Measurements from ENCODE around the gene NPFF. TPM values are rescaled to one million over a fixed set of nuclear protein-coding genes. Genes with fewer than 3 reads are reported as not detected.
"Not testable (repeated sequence)": the region's sequence is repeated elsewhere in the genome, so short reads cannot be mapped to it uniquely, and the experiment has no call there.

NPFF gene
- total RNA-seq, 1 donor from 2014 or later = not detected

DNA sequence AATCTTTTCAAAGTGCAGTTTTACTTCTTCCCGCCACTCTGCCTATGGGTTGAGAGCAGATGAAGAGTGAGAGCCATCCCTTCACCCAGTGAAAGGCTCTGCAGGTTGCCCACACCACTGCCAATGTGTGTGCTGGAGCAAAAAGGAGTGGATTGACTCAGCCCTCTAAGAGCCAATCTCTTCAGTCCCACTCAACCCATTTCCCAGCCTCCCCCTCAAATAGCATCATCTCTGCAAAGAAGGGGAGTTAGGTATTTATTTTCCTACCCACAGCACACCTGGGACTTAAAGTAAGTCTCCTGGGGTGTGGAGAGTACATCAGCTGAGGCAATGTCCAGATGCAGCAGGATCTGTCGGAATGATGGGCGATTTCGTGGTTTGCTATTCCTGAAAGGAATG lies 23.3 kb downstream of the NPFF start:
- peaks cover 8% of the 10 kb centered on the region for H3K36me3 ChIP-seq (ENCODE audit: control insufficient read depth, insufficient read depth, low read length)

DNA sequence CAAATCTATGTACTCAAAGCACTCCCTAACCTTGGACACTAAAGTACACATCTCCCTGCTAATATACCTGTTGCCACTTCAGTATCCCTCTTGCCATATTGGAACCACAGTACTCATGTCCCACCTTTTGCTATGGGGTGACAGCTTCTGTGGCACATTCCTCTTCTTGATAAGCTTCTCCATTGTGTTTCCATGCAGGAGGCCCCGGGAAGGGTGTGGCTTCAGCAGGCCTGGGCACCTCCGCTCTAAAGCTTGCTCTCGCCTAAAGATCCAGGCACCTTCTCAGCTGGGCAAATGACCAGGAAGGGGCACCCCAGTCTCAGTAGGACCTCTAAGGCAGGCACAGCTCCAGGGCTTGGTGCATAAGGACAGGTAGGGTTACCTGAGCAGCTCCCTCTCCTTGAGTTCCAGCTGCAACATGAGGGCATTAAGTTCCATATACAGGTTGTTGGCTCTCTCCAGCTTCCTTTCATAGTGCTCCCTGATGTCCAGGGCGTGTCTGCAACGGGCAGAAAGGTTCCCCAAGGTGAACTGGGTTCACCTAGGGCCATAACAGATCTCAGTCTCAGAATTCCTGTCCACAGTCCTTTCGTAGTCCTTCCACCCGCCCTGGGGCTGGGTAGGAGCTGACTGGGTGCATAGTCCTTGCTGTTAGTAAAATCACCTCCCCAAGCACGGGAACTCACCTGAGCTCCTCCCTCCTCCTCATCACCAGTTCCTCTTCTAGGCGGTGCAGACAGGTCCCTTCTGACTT lies 23.9 kb downstream of the NPFF start:
- Histone ChIP-seq H3K27me3 (ENCODE audit: control insufficient read depth, insufficient read depth, low read length) (no peaks in the 10 kb centered on the region), H3K4me3 (ENCODE audit: low read depth, low read length) (no peak overlapping the region), H3K36me3 (ENCODE audit: control insufficient read depth, insufficient read depth, low read length) (peaks cover 8% of the 10 kb centered on the region)
- TF ChIP-seq, protein P1, sequence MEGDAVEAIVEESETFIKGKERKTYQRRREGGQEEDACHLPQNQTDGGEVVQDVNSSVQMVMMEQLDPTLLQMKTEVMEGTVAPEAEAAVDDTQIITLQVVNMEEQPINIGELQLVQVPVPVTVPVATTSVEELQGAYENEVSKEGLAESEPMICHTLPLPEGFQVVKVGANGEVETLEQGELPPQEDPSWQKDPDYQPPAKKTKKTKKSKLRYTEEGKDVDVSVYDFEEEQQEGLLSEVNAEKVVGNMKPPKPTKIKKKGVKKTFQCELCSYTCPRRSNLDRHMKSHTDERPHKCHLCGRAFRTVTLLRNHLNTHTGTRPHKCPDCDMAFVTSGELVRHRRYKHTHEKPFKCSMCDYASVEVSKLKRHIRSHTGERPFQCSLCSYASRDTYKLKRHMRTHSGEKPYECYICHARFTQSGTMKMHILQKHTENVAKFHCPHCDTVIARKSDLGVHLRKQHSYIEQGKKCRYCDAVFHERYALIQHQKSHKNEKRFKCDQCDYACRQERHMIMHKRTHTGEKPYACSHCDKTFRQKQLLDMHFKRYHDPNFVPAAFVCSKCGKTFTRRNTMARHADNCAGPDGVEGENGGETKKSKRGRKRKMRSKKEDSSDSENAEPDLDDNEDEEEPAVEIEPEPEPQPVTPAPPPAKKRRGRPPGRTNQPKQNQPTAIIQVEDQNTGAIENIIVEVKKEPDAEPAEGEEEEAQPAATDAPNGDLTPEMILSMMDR (IDR thresholded peaks at IDR 0.05; ENCODE audit: insufficient read depth, low read length, poor library complexity, severe bottlenecking) = no peak
- DNase-seq (ENCODE audit: low read depth) = no peak

More for the DNA sequence above, 23.3 kb downstream of the NPFF start:
- Histone ChIP-seq H3K27me3 (ENCODE audit: control insufficient read depth, insufficient read depth, low read length) (no peaks in the 10 kb centered on the region), H3K4me3 (ENCODE audit: low read depth, low read length) (no peak overlapping the region)
- TF ChIP-seq, protein P1 (IDR thresholded peaks at IDR 0.05; ENCODE audit: insufficient read depth, low read length, poor library complexity, severe bottlenecking) = no peak
- no peak for DNase-seq (ENCODE audit: low read depth)

DNA sequence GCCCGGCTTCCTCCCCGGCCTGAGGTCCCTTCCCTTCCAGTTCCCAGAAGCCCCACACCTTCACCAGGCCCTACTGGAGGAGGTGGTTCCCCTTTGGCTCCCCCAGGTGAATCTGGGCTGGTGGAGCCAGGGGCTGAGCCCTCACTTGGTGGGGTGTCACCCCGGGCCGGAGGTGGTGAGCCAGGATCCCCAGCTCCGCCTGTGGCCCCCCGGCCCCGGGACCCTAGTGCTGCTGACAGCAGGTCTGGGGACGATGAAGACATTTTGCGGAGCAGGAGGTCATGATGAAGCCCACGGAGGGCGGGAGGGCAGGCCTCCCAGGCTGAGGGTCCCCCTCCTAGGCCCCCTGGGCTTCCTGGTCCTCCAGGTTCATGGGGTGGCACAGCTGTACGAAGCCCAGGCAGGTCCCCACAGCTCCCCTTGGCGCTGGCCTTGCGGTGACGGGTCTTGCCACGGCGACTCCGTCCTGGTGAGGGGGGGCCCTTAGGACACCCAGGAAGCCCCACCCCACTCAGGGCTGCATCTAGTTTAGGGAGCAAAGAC lies 24.6 kb downstream of the NPFF start:
- TF ChIP-seq, protein P1 (IDR thresholded peaks at IDR 0.05; ENCODE audit: insufficient read depth, low read length, poor library complexity, severe bottlenecking) = no peak
- Histone ChIP-seq H3K36me3 (ENCODE audit: control insufficient read depth, insufficient read depth, low read length) (peaks cover 8% of the 10 kb centered on the region), H3K4me3 (ENCODE audit: low read depth, low read length) (no peak overlapping the region), H3K27me3 (ENCODE audit: control insufficient read depth, insufficient read depth, low read length) (no peaks in the 10 kb centered on the region)
- DNase-seq (ENCODE audit: low read depth) = no peak

DNA sequence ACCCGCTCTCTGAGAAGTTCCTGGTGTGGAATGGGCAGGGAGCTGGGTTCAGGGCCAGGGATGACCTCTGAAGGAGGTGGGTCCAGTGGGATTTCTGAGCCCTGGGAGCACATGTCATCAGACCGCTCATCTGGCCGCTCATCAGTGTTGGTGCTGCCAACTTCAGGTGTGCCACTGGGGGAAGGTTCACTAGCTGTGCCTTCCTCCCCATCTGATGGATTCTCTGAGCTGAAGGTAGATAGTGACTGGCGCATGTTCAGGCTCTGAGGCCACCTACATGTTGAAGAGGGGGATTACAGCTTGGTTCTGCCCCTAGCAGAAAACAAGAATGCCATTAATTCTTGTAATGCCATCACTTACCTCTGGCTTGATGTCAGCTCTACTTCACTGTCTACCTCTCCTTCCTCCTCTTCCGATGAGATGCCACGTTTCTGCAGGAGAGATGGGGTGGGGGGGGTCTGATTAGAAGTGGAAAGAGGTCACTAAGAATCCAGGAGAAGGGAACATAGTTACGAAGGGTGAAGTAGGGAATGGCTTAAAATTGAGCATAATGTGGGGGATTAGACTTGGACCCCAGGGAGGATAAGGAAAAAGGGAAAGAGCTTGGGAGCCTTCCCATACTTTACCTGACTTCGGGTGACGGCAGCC lies 25.2 kb downstream of the NPFF start:
- no peak for DNase-seq (ENCODE audit: low read depth)
- Histone ChIP-seq H3K27me3 (ENCODE audit: control insufficient read depth, insufficient read depth, low read length) (no peaks in the 10 kb centered on the region), H3K36me3 (ENCODE audit: control insufficient read depth, insufficient read depth, low read length) (peaks cover 8% of the 10 kb centered on the region), H3K4me3 (ENCODE audit: low read depth, low read length) (no peak overlapping the region)
- TF ChIP-seq, protein P1 (IDR thresholded peaks at IDR 0.05; ENCODE audit: insufficient read depth, low read length, poor library complexity, severe bottlenecking) = peak; percentile 34

DNA sequence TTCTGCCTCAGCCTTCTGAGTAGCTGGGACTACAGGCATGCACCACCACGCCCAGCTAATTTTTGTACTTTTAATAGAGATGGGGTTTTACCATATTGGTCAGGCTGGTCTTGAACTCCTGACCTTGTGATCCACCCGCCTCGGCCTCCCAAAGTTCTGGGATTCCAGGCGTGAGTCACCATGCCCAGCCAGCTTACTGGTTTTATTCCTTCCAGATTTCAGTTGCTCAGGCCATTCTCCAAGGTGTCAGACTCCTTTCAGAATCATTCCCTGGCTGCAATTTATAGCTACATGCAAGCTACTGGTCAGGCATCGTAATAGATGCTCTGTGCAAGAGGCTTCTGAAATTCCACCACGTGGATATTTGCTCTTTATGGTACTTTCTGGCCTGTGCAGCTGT lies 25.8 kb downstream of the NPFF start:
- not testable (repeated sequence) for DNase-seq (ENCODE audit: low read depth); H3K36me3 ChIP-seq (ENCODE audit: control insufficient read depth, insufficient read depth, low read length); H3K4me3 ChIP-seq (ENCODE audit: low read depth, low read length); H3K27me3 ChIP-seq (ENCODE audit: control insufficient read depth, insufficient read depth, low read length)

Data from kidney epithelial cell (primary cell).